Measurements from ENCODE around the gene UFSP1. TPM values are rescaled to one million over a fixed set of nuclear protein-coding genes. Genes with fewer than 3 reads are reported as not detected.
"Not testable (repeated sequence)": the region's sequence is repeated elsewhere in the genome, so short reads cannot be mapped to it uniquely, and the experiment has no call there.

The UFSP1 gene
- 1 to 10 TPM; 2.2 to 2.7 TPM for total RNA-seq
- long read RNA-seq, partial matches to known transcripts = 0 of 1 reads
- long read RNA-seq, other reads (novel, unspliced or antisense) = 0 of 1 reads

DNA sequence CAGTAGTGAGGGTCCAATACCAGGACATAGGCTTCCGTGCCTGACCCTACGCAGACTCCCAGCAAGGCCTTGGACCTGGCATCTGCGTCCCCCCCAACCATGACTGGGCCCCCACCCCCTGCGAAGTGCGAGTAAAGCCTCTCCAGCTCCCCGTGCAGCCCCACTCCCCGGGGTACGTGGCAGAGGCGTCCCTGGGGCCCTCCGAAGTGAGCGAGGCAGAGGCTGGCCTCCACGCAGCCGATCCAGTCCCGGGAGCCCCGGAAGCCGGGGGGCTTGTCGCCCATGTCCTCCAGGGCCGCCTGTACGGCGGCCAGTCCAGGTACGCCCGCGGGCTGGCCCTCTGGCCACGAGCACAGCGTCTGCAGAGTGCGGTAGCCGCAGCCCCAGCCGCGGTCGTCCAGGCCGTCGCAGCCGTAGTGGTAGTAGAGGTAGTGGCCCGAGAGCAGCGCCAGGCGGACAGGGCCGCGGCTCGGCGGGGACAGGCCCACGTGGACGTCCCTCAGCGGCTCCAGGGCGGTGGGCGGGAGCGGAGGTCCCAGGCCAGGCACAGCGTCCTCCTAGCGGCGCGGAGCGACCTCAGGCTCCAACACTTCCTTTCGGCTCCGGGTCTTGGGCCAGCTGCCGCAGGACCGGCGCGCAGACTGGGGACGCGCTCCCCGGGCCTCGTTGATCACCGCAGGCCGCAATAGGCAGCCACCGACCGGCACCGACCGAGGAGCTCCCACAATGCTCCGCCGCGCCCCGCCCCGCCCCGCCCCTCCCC, at the start of gene UFSP1:
Gene UFSP1, minus strand, starts transcription at position 728 of the 763 bp plus-strand sequence. Its CDS starts 444 bp downstream, at position 284.
- intact Hi-C loops (cut with DNase I, micrococcal nuclease) = no loop called here
- DNase-seq (no peak), ATAC-seq (peak; percentile 49)

DNA sequence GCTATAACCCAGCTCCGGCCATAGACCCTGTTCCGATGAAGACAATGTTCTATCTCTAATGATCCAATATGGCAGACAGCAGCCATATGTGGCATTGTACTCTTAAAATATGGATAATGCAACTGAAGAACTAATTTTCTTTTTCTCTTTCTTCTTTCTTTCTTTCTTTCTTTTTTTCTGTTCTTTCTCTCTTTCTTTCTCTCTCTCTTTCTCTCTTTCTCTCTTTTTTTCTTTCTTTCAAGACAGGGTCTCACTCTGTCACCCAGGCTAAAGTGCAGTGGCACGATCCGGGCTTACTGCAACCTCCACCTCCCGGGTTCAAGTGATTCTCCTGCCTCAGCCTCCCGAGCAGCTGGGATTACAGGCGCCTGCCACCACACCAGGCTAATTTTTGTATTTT, 46.7 kb upstream of the UFSP1 start:
- DNase-seq; intact Hi-C loops (cut with DNase I, micrococcal nuclease); ATAC-seq: not testable (repeated sequence)

DNA sequence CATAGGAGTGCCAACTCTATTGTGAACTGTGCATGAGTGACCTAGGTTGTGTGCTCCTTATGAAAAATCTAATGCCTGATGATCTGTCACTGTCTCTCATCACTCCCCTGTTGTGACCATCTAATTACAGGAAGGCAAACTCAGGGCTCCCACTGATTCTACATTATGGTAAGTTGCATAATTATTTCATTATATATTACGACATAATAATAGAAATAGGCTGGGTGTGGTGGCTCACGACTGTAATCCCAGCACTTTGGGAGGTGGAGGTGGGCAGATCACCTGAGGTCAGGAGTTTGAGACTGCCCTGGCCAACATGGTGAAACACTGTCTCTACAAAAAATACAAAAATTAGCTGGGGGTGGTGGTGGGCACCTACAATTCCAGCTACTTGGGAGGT, 45.9 kb upstream of the UFSP1 start:
- intact Hi-C loops (cut with DNase I, micrococcal nuclease) = not testable (repeated sequence)

DNA sequence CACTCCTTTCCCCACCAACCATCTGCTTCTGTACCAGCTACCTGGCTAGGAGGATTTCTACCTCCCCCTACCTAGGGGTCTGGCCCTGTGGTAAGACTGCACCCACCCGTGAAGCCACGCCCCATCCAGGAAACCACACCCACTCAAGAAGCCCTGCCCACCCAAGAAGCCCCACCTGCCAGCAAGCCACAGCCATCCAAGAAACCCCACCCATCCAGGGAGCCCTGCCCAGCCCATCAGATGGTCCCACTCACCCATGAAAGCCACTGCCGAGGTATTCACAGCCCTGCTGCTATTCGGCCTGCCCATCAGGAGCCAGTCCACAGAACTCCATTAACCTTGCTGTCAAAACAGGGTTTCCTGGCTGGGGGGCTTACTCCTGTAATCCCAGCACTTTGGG, 44.2 kb upstream of the UFSP1 start:
- intact Hi-C loops (cut with DNase I, micrococcal nuclease) = no loop called here
- ATAC-seq (no peak), DNase-seq (no peak)

More for the DNA sequence above, 45.9 kb upstream of the UFSP1 start:
- not testable (repeated sequence) for DNase-seq, ATAC-seq

DNA sequence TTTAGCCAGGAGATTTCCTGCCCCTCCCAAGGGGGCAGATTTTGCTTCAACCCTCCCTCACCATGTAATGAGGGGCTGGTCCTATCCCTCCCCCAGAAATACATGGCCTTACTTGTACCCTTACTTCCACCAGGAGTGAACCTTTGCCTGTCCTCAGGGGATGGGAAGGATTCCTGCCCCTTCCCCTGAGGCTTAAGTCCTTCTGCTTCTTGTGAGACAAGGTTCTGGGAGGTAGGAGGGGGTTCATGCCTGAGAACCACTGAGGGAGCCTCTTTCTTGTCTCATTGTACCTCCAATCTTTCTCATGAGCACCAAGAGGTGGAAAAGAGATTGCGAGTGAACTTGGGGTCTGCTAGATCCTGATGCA, 40.3 kb upstream of the UFSP1 start:
- DNase-seq (no peak), ATAC-seq (no peak)
- intact Hi-C loops (cut with DNase I, micrococcal nuclease) = no loop called here

DNA sequence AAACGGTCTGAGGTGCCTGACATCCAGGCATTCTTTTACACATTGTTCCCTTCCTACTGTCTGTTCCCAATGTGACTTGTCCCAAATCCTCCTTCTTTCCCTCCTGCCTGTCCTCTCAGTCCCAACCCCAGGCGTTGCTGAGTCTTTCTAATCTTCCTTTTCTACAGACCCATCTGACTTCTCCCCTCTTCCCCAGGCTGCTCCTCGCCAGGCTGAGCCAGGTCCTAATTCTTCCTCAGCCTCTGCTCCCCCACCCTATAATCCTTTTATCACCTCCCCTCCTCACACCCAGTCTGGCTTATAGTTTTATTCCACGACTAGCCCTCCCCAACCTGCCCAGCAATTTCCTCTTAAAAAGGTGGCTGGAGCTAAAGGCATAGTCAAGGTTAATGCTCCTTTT, 34.1 kb upstream of the UFSP1 start:
- DNase-seq; intact Hi-C loops (cut with DNase I, micrococcal nuclease); ATAC-seq: not testable (repeated sequence)

DNA sequence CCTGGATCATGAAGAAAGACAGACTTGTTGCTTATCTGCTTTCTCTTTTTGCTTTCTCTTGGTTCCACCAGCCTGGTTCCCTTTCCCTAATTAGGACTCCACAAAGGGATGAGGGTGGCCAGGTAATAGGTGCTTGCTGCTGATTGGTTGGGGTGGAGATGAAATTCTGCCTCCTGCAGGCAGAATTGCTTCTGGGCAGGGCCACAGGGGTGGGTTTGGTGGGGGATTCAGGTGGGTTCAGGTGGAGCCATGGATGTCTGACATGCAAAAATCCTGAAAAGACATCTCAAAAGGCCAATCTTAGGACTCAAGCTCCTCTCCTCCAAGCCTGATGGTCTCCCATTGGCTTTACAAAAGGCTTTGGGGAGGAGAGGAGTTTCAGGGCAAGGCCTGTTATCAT, 31.5 kb upstream of the UFSP1 start:
- DNase-seq (no peak), ATAC-seq (no peak)
- intact Hi-C loops (cut with DNase I, micrococcal nuclease) = no loop called here

DNA sequence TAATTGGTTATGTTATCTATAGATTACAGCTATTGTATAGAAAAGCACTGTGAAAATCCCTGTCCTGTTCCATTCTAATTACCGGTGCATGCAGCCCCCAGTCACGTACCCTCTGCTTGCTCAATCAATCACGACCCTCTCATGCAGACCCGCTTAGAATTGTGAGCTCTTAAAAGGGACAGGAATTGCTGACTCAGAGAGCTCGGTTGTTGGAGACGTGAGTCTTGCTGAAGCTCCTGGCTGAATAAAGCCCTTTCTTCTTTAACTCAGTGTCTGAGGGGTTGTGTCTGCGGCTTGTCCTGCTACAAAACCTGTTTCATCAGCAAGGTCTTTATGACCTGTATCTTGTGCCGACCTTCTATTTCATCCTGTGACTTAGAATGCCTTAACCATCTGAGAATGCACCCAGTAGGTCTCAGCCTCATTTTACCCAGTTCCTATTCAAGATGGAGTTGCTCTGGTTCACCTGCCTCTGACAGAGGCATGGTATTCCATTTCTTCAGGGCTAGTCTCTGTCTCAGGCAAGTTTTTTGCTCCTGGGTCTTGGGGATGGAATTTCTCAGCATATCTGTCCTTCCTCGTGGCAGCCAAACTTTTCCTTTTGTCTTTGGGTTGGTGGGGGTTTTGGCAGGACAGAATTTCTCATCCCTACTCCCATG, 30.4 kb upstream of the UFSP1 start:
- intact Hi-C loops (cut with DNase I, micrococcal nuclease); DNase-seq; ATAC-seq: not testable (repeated sequence)

DNA sequence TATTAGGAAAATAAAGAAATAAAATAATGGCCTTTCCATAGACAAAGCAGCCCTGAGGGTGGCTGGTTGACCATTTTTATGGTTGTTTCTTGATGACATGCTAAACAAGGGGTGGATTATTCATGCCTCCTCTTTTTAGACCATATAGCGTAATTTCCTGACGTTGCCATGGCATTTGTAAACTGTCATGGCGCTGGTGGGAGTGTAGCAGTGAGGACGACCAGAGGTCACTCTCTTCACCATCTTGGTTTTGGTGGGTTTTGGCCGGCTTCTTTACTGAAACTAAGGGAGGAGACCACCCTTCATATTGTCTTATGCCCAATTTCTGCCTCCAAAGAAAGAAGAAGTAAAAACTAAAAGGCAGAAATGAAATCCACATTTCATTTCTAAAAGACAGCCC, 29.8 kb upstream of the UFSP1 start:
- DNase-seq; intact Hi-C loops (cut with DNase I, micrococcal nuclease); ATAC-seq: not testable (repeated sequence)

DNA sequence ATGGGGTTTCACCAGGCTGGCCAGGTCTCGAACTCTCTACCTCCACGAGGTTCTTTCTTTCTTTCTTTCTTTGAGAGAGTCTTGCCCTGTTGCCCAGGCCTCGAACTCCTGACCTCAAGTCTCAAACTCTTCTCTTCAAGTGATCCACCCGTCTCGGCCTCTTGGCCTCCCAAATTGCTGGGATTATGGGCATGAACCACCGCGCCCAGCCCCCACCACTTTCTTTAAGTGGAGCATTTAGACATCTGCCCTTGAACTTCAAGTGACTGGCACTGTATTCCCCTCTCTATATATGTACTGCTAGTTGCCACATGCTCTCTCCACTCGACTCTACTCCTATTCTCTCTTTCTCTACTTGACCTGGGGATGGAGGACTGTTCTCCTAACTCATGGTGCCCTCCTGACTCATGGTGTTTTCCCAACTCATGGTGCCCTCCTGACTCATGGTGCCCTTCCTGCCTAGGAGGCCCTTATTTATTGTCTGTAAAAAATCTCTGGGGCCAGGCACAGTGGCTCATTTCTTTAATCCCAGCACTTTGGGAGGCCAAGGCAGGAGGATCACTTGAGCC, 25.4 kb upstream of the UFSP1 start:
- intact Hi-C loops (cut with DNase I, micrococcal nuclease) = no loop called here
- ATAC-seq (no peak), DNase-seq (no peak)

DNA sequence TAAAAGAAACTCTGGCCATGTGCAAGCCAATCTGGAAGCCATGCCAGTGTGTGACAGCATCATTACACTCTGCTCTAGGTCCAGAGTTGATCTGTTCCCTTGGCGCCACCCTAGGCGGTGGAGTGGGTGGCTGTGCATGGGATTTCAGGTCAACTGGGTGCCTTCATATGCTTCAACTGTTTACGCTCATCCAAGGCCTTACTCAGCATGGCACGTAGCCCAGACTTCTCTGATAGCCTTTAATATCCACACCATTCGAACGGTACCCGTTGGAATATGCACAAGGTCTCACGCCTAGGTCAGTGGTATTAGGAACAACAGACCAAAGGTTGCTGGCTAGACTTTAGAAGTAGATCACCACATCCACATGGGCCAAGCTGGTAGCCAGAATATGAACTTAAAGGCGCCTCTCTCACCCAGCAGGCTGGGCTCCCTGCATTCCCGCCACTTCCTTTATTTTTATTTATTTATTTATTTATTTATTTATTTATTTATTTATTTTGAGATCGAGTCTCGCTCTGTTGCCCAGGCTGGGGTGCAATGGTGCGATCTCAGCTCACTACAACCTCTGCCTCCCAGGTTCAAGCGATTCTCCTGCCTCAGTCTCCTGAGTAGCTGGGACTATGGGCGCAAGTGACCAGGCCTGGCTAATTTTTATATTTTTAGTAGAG, 24.8 kb upstream of the UFSP1 start:
- intact Hi-C loops (cut with DNase I, micrococcal nuclease) = no loop called here
- ATAC-seq (no peak), DNase-seq (no peak)

DNA sequence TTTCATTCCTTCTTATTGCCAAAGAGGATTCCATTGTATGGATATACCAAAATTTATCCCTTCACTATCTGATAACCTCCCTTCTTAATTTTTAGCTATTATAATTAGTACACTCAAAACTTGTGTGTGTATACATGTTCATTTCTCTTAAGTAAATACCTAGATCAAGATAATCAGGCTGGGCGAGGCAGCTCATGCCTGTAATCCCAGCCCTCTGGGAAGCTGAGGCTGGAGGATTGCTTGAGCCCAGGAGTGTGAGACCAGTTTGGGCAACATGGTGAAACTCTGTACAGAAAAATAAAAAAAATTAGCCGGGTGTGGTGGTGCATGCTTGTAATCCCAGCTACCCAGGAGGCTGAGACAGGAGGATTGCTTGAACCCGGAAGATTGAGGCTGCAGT, 22.0 kb upstream of the UFSP1 start:
- intact Hi-C loops (cut with DNase I, micrococcal nuclease) = no loop called here
- ATAC-seq = peak; percentile 60
- no peak for DNase-seq

DNA sequence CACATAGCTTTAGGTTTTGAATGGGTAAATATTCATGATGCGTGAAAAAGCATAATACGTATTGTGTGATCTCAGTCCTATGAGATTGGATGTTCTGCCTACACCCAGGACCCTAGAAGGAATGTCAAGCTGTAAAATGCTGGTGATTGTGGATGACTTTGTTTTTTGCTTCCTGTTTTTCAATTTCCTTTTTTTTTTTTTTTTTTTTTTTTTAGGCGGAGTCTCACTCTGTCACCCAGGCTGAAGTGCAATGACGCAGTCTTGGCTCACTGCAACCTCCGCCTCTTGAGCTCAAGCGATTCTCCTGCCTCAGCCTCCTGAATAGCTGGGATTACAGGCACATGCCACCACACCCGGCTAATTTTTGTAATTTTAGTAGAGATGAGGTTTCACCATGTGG, 20.9 kb upstream of the UFSP1 start:
- intact Hi-C loops (cut with DNase I, micrococcal nuclease) = not testable (repeated sequence)
- DNase-seq (peak; percentile 48 to 56), ATAC-seq (peak; percentile 78)

DNA sequence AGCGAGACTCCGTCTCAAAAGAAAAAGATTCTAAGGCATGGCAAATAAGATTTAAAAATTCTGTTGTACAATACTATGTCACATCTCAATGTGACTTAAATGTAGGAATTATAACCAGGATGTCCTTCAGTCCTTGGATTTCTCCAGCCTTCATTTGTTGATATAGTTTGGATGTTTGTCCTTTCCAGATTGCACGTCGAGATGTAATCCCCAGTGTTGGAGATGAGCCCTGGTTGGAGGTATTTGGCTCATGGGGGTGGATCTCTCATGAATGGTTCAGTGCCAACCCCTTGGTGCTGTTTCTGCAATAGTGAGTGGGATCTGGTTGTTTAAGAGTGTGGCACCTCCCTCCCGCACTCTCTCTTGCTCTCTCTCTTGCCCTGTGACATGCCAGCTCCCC, 19.0 kb upstream of the UFSP1 start:
- ATAC-seq (no peak), DNase-seq (no peak)
- intact Hi-C loops (cut with DNase I, micrococcal nuclease) = no loop called here

DNA sequence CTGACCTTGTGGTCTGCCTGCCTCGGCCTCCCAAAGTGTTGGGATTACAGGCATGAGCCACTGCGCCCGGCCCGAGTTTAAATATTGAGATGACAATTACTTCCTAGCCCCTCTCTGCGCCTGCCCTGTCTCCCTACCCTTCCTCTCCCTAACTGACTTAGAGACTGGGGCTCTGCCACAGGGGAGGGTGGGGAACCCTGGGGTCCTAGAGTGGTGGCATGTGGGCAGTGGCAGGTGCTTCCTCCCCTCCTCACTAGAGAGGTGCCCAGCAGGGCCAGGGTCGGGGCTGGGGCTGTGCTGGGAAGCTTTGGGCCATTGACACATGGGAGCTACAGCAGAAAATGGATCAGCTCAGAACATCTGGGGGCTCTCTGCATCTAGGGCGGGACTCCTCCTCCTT, 13.1 kb upstream of the UFSP1 start:
- intact Hi-C loops (cut with DNase I, micrococcal nuclease) = loop anchor here in 1 of 2 donors (5.0 kb wide), 1 partner anchor 155 kb away; no protein-coding TSS in a partner anchor
- ATAC-seq (no peak), DNase-seq (no peak)

DNA sequence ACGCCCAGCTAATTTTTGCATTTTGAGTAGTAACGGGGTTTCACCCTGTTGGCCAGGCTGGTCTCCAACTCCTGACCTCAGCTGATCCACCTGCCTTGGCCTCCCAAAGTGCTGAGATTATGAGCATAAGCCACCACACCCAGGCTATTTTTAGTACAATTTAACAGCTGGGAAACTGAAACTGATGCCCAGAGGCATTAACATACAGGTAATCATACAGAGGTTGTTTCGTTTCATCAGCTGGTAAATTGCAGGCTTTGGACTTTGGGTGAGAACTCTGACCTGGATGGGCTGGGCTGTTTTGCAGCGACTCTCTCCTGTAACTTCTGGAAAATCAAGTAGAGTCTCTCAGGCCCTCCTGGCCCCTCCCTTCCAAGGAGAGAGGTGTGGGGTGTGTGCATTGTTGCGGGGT, 12.4 kb upstream of the UFSP1 start:
- intact Hi-C loops (cut with DNase I, micrococcal nuclease) = loop anchor here in 1 of 2 donors (5.0 kb wide), 1 partner anchor 155 kb away; no protein-coding TSS in a partner anchor
- DNase-seq (peak; percentile 57 to 71), ATAC-seq (peak; percentile 81)

DNA sequence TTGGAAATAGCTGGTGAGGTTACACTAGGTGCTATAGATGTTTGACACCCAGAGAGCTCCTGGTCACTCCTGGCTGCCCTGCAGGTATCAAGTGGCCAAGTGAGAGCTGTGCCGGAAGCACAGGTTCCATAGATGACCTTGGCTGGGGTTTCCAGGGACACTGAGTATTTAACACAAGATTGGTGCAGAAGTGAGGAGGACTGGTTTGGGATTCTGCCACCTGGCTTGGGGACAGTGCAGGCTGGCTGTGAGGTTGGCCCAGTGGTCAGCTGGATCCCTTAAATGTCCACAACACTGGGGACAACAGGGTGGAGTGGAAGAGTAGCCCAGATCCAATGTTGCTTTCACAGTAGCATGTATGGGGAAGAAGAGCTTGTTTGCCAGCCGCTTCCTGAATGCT, 11.5 kb upstream of the UFSP1 start:
- ATAC-seq (no peak), DNase-seq (no peak)
- intact Hi-C loops (cut with DNase I, micrococcal nuclease) = loop anchor here in 1 of 2 donors (5.0 kb wide), 1 partner anchor 156 kb away; no protein-coding TSS in a partner anchor

DNA sequence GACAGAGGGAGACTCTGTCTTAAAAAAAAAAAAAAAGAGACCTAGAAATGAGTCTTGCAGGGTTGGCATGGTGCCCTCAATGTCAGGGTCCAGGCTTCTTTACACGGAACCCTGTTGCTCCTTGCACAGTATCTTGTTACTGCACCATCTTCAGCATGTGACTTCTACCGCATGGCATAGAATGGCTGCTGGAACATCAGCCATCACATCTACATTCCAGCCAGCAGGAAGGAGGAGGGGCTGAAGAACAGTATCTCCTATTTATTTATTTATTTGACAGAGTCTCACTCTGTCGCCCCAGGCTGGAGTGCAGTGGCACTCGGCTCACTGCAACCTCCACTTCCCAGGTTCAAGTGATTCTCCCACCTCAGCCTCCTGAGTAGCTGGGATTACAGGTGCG, 9.9 kb upstream of the UFSP1 start:
- DNase-seq = no peak
- intact Hi-C loops (cut with DNase I, micrococcal nuclease) = loop anchor here in 1 of 2 donors (10.0 kb wide), 1 partner anchor 165 kb away; no protein-coding TSS in a partner anchor
- ATAC-seq = no peak
